ENCODE results near the gene TIMM10.

TIMM10 gene, protein sequence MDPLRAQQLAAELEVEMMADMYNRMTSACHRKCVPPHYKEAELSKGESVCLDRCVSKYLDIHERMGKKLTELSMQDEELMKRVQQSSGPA

DNA sequence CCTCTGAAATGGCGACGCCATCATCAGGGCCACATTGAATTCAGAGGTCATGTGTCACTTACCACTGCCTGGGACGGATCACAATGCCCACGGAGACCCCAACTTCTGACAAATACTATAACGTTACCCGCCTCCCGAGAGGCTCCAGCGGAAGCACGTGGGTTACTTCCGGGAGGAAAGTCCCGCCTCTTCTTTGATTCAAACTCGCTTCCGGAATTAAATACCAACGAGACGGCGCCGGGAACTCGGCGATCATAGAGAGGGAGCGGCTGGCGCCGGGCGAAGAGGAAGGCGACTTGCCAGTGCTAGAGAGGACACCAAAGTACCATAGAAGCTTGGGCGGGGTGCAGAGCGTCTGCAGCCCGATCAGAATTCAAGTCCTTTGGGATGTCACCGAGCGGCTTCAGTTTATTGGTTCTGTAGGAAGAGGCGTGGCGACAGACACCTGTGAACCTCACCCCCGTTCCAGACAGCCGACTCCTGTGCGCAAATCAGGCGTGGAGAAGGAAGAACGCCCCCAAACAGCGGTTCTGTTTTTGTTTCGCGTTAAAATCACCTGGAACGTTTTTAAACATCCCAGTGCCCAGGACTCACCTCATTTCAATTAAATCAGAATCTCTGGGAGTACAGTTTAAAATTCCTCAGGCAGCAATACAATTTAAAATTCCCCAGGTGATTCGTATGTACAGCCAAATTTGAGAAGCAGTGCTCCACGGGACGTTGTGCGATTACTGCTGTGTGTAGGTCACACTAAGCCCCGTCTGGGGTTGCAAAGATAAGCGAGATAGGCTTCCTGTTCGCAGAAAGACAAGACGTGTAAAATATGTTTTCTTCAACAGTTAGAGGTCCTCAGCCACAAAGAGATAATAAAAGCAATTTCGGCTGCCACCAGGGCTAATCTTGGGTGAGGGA is at the start of gene TIMM10:
Gene TIMM10, minus strand, starts transcription at position 159 of the 912 bp plus-strand sequence. CDS start 565 bp downstream, outside the sequence.
- peak; percentile 94 to 99 for DNase-seq

DNA sequence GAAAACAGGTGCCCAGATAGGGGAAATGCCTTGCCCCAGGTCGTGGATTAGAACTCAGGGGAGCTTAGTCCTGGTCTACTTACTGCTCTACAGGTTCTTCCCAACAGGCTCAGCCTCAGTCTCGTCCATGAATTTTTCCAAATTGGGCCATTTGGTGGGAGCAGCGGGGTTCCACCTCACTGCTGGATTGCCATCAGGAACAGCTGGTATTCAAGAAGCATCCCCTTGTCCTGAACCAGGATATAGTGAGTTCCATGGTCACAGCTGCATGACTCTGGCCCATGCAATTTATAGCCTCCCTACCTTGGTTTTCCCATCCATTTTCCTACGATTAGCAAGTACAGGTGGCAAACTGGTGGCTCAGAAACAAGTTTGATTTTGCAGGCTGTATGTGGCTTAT is 43.5 kb upstream of the TIMM10 start:
- no peak for DNase-seq

DNA sequence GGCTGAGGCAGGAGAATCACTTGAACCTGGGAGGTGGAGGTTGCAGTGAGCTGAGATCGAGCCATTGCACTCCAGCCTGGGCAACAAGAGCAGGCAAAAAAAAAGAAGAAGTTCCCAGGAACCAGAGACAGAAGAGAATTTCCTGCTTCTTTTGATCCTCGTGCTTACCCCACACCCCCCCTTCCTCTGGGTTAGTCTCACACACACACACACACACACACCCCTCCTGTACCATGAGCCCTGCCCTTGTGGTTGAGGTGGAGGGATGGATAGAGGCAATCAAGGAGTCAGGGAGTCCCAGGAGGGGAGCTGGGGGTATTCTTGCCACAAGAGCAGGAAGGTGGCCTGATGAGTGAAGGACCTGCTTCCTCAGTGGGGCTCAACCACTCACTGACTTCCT is 41.1 kb upstream of the TIMM10 start:
- DNase-seq: no peak

DNA sequence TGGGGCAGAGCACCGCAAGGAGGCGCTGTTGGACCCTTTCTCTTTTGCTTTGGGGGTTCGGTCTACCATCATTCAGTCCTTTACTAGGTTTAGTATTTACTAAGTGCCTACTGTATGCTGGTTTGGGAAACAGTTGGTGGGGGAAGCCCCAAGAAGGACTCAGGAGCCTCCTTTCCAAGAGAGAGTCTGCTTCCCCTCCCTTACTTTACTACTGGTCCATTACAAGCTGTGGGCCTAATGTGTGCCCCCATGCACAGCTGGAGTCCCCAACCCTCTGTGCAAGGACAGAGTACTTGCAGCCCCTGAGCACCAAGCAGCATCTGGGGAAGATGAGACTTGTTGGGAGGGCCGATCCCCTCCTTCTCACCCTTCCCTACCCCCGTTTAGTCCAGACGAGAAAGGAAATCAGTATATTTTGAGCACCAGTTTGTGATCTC is 37.8 kb upstream of the TIMM10 start:
- peak; percentile 34 to 75 for DNase-seq

DNA sequence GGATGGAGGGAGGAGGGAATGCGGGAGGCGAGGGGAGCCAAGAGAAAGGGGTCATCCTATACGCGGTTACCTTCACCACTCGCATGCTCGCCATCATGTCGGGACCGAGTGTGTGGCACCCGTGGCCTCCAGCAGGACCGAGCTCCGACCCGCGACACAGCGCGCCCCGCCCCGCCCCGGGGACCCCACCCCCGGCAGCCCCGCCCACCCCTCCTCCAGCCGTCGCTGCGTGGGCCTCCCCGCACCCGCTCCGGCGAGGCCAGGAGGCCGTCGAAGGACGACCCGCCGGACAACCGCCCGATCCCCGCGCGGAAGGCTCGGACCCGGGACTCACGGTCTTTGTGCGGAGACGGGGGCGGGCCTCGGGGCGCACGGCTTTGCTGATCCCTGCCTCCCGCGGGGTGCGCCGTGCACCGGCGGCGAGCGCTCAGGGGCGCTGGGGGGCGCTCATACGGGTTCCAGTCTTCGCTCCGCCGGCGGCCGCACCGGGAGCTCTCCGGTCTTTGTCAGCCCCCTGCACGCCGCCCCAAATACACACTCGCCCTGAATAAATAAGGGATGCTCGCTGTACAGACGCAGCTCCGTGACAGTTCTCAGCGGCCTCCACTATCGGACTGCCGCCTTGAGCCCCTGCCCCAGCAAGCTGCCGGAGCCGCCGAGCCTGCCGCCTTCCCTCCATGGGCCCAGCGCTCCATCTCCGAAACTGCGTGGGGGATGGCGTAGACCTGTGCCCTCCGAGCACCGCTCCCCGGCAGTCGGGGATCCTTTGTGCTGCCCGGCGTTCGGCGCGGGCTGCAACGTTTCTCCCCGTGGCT is 37.2 kb upstream of the TIMM10 start, which contains the start of gene UBE2L6:
Gene UBE2L6, minus strand, starts transcription at position 158 of the 815 bp plus-strand sequence. Its CDS starts 61 bp downstream, at position 97.
- DNase-seq: peak in 1 of 2 experiments; percentile 39

DNA sequence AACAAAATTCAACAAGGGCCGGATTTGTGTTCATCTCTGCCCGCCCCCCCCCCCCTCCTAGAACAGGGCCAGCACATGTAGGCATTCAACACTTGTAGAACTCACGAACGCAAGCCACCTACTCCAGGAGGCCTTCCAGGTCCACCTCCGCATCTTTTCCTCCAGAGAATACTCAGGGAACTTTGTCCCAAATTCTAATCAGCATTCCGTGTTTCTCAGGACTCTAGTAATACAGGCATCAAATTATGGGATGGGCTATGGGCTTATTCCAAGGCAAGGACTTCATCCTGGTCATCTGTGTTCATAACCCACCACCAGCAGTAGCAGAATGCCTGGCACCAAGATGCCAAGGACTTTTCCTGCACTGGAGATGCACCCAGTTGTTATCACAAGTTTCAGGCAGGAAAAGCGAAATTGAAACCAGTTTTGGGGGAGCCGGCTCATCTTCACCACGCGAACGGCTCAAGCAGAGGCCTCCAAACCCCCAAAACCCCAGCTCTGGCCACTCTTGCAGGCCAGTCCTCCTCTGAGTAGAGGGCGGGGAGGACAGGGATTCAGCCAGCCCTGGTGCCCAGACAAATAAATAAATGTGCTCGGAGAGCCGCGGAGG is 36.5 kb upstream of the TIMM10 start:
- no peak for DNase-seq

DNA sequence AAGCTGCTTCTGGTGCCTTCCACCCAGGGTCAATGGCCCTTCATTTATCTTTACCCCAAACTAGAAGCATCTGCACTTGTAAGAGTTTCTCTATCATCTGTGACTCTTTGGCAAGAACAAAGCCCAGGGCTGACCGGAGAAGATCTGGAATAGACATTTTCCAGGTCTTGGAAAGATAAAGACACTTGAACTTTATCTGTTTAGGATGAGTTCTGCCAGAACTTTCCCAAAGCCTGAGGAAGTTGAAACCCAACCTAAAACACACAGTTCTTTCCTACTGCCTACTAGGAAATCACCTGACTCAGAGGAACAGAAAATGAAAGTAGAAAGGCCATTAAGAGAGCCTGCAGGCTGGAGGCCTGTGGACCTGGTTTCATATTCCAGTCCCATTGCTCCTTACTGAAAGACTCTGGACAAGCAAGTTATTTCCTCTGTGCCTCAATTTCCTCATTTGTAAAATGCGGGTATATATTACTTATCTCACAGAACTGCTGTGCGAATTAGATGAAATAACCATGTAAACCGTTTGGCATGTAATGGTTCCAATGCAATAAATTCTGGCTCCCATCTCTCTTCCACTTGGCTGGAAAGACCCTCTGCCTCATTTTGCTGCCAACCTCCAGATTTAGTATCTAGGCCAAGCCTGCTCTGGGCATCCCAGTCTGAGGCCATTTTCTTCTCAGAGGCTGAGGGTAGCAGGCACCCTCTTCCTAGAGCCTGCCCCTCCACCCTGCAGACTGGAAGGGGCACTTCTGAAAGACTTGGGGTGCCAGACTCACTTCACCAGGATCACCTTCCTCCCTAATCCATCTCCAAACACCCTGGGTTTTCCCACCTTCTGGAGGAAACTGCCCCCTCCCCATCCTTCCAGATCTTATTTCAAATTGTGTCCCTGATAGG is 35.7 kb upstream of the TIMM10 start:
- DNase-seq: peak in 1 of 2 experiments; percentile 46

DNA sequence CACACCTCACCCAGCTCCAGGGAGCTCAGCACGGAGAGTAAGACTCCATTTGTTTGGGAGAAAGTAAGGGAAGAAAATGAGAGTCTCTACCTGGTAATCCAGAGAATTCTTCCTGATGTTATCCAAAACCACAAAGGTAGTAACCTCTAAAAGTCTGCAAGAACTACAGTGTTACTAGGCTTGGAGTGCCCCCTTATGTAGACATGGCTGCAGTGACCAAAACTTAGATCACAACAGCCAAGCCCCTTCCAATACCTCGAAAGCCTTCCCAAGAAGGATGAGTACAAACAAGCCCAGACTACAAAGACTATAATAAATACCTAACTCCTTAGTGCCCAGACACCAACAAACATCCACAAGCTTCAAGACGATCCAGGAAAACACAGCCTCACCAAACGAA is 32.0 kb upstream of the TIMM10 start:
- no peak for DNase-seq

DNA sequence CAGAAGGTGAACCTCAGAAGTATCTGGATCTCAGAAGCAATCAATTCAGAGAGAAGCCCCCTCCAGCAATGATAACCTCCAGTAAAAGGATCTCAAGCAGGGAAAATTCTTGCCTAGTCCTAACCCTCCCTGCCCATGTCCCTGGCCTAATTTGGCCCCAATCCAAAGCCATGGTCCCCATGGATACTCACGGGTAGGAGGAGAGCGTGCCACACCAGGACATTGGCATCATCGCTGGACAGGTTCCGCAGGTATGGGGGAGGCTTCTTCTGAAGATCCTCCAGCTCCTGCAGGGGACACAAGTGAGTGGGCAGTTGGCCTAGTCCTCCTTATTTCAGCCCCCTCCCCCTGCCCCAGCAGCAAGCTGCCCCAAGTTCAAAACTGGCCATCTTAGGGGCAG is 29.6 kb upstream of the TIMM10 start:
- no peak for DNase-seq

DNA sequence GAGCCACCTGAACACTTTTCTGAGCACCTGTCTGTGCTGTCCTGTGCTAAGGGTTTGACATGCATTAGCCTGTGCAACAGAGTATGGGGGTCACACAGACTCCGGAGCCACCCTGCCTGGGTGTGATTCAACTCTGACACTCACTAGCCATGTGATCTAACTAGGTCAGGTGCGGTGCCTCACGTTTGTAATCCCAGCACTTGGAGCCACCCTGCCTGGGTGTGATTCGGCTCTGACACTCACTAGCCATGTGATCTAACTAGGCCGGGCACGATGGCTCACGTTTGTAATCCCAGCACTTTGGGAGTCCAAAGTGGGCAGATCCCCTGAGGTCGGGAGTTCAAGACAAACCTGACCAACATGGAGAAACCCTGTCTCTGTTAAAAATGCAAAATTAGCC is 25.5 kb upstream of the TIMM10 start:
- no peak for DNase-seq

DNA sequence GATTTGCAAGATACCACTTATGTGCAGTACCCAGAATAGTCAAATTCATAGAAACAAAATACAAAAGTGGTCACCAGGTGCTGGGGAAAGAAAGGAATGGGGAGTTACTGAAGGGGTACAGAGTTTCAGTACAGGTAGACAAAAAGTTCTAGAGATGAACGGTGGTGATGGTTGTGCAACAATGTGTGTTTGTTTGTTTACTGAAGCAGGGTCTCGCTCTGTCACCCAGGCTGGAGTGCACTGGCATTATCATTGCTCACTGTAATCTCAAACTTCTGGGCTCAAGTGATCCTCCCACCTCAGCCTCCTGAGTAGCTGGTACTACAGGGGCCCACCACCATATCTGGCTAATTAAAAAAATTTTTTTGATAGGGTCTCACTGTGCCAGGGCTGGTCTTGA is 24.8 kb upstream of the TIMM10 start:
- DNase-seq: no peak

DNA sequence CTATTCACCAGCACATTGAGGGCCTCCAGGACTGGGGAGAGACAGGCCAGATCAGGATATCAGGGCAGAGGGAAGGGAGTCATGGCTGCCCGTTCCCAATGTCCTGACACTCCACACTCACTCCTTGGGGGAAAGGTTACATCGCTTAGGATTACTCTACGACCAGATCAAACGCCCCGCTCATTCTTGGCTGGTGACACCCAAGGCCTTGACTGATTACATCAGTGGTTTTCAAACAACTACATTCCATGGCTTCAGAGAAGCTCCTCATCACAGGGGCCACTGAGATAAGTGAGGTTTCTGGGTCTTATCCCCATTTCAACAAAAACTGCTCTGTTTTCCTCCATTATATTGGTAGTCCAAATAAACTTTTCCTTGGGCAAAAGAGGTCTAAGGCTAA is 21.9 kb upstream of the TIMM10 start:
- DNase-seq: no peak

DNA sequence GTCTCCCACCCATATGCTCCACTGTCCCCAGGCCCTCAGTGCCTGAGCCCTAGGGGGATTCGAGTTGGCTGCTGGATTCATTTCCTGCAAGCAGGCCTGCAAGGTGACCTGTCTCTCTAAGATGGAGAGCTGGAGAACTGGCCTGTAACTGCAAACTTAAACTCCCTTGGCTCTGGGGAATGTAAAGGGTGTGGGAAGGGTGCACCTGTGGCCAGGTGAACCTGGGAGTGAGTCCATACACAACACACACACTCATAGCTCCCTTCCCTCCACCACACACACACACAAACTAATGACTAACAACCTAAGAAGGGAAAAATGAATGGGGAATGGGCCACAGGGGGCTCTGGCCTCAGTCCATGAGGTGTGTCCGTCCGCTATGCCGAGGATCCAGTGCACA is 21.4 kb upstream of the TIMM10 start:
- DNase-seq: no peak

DNA sequence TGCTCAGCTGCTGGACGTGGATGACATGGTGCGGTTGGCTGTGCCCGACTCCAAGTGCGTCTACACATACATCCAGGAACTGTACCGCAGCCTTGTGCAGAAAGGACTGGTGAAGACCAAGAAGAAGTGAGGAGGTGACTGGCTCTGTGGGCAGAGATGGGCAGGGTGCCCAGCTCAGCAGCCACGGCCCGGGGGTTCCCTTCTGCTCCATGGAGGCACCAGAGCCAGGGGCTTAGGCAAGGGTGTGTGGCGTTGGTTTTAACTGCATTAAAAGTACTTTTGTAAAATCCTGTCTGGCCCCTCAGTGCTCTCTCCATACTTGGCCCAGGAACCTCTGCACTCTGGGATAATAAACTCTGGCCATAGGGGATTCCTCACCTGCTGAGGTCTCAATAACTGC is 19.4 kb upstream of the TIMM10 start:
- no peak for DNase-seq

DNA sequence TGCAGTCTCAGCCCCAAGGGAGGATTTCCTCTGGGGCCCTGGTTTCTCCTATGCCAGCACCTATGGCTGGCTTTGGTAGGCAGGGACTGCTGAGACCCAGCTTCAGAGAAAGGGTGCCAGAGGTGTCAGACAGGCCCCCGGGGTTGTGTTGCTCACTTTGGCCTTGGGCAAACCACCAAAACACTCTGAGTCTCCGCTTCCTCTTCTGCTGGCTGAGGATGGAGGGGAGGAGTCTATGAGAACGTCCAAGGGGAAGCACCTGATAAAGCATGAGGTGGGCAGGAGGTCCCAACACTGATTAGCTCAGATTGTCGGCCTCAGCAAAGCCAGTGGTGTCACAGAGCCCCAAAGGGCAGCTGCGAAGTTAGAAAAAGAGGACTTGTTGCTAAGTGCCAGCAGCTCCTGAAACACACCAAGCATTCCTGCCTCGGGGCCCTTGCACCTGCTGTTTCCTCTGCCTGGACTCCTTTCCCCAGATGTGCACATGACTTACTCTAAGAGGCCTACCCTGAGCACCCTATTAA is 17.4 kb upstream of the TIMM10 start:
- DNase-seq: no peak

DNA sequence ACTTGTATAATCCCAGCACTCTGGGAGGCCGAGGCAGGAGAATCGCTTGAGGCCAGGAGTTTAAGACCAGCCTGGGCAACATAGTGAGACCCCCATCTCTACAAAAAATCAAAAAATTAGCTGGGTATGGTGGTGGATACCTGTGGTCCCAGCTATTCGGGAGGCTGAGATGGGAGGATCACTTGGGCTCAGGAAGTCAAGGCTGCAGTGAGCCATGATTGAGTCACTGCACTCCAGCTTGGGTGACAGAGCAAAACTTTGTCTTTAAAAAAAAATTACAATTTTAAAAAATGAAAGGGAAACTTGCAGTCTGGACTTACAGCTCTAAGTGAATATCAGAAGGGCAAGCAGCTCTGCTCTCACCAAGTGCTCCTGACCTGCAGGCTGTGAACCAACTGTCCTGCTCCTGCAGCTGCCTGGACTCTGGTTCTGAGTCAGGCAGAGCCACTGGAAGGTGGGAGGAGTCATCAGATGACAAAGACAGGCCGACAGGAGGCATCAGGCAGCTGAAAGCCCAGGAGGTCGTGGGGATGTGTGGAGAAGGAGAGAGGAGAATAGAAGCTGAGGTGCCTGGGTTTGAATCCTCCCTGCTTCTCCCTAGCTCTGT is 16.4 kb upstream of the TIMM10 start:
- peak in 1 of 2 experiments; percentile 44 for DNase-seq

DNA sequence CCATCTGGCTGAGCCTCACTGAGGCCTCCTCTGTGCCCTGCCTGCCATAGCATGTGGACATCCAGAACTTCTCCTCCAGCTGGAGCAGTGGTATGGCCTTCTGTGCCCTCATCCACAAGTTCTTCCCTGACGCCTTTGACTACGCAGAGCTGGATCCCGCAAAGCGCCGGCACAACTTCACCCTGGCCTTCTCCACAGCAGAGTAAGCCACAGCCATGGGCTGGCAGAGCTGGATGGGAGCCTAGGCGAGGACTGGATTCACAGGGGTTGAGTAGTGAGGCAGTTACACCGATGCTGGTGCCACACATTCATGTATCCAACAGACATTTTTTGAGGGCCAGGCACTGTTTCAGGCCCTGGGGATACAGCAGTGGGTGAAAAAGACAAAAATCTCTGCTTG is 15.9 kb upstream of the TIMM10 start:
- DNase-seq: no peak

DNA sequence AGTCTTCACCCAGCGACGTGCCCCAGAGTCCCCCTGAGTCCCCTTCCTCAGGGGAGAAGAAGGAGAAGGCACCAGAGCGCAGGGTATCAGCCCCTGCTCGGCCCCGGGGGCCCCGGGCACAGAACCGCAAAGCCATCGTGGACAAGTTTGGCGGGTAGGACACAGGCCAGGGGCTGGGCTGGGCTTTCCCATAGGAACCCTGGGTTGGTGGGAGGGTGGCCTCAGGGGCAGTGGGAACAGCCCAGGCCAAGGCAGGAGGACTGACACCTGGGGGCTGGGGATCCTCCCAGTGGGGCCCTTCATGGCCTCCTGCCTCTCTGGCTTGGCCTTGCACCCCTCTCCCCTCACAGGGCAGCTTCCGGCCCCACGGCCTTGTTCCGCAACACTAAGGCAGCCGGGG is 15.3 kb upstream of the TIMM10 start:
- no peak for DNase-seq

DNA sequence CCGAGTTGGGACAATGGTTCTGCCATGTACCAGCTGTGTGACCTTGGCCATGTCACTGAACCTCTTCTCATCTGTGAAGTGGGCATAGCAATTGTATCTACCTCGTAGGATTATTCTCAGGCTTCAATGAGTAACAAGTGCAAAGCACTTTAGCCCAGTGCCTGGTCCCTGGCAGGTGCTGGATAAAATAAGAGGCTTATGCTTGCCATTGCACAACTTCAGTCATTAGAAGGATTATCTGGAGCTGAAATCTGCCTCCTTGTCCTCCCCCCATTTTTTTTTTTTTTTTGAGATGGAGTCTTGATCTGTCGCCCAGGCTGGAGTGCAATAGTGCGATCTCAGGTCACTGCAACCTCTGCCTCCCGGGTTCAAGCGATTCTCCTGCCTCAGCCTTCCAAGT is 14.0 kb upstream of the TIMM10 start:
- no peak for DNase-seq

DNA sequence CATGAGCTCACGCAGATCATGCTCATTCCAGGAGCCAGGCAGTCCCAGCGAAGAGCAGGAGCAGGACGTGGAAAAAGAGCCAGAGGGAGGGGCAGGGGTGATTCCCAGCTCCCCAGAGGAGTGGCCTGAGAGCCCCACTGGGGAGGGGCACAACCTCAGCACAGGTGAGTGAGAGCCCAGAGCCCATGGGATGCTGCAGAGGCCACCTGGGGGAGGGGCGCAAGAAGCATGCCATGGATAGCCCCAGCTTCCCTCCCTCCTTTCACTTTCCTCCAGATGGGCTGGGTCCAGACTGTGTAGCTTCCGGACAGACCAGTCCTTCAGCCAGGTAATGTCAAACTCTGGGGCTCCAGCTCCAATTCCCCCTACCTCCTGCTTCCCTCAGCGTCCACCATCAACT is 13.0 kb upstream of the TIMM10 start:
- no peak for DNase-seq

DNA sequence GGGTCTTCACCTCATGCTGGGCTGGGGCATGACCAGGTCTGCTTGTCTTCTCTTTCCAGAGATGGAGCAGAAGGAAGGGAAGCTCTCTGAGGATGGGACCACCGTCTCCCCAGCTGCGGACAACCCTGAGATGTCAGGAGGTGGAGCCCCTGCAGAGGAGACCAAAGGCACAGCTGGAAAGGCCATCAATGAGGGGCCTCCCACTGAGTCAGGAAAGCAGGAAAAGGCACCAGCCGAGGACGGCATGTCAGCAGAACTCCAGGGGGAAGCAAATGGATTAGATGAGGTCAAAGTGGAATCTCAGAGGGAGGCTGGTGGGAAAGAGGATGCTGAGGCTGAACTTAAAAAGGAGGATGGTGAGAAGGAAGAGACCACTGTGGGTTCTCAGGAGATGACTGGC is 12.0 kb upstream of the TIMM10 start:
- no peak for DNase-seq

Measured in SW 1271 (cell line).